H9 (cell line): ENCODE measurements around the gene DGKH. TPM values are rescaled to one million over a fixed set of nuclear protein-coding genes. Genes with fewer than 3 reads are reported as not detected.

ENCODE experiments used
- DNase-seq: peaks from one replicate; pipeline ENCODE4 v3.0.0-alpha.2; 2017
- H2AFZ ChIP-seq: one replicate; pipeline ENCODE4 v1.6.1; 2013; ENCODE audit warnings: mild to moderate bottlenecking, low read length, control low read depth, moderate library complexity
- H2AK5ac ChIP-seq: 2 replicates; pipeline ENCODE4 v1.6.1; 2013; ENCODE audit warnings: low read length, control low read depth, mixed read lengths; ENCODE audit not compliant: insufficient read length
- H2BK120ac ChIP-seq: one replicate; pipeline ENCODE4 v1.6.1; 2013; ENCODE audit warnings: low read depth, mild to moderate bottlenecking, low read length, control low read depth, inconsistent platforms; ENCODE audit not compliant: poor library complexity, severe bottlenecking
- H2BK12ac ChIP-seq: 2 replicates; pipeline ENCODE4 v1.6.1; 2013; ENCODE audit warnings: low read length, control low read depth, mixed read lengths, low read depth; ENCODE audit not compliant: insufficient read length
- H2BK15ac ChIP-seq: 2 replicates; pipeline ENCODE4 v1.6.1; 2013; ENCODE audit warnings: low read depth, low read length, control low read depth
- H2BK20ac ChIP-seq: one replicate; pipeline ENCODE4 v1.6.1; 2013; ENCODE audit warnings: low read depth, mild to moderate bottlenecking, low read length, control low read depth, inconsistent platforms; ENCODE audit not compliant: poor library complexity, severe bottlenecking
- H2BK5ac ChIP-seq: 2 replicates; pipeline ENCODE4 v1.6.1; 2013; ENCODE audit warnings: low read length, control low read depth, mixed read lengths; ENCODE audit not compliant: insufficient read length
- H3K14ac ChIP-seq: 2 replicates; pipeline ENCODE4 v1.6.1; 2013; ENCODE audit warnings: low read length, control low read depth; ENCODE audit not compliant: insufficient read depth
- H3K18ac ChIP-seq: 2 replicates; pipeline ENCODE4 v1.6.1; 2013; ENCODE audit warnings: low read depth, mild to moderate bottlenecking, mixed read lengths, low read length, control low read depth; ENCODE audit not compliant: insufficient read length
- H3K23ac ChIP-seq: 2 replicates; pipeline ENCODE4 v1.6.1; 2013; ENCODE audit warnings: low read length, control low read depth, mixed read lengths, low read depth; ENCODE audit not compliant: insufficient read length
- H3K23me2 ChIP-seq: 2 replicates; pipeline ENCODE4 v1.6.1; 2013; ENCODE audit warnings: low read depth, mild to moderate bottlenecking, mixed read lengths, low read length, control low read depth; ENCODE audit not compliant: insufficient read length, poor library complexity, severe bottlenecking
- H3K27ac ChIP-seq: 2 replicates; pipeline ENCODE4 v1.5.1; 2013; ENCODE audit warnings: low read length, control low read depth, mixed read lengths, low read depth; ENCODE audit not compliant: insufficient read length
- H3K27me3 ChIP-seq: 2 replicates; pipeline ENCODE4 v1.6.1; 2013; ENCODE audit warnings: low read length, control low read depth, inconsistent platforms; ENCODE audit not compliant: insufficient read depth
- H3K4ac ChIP-seq: 2 replicates; pipeline ENCODE4 v1.6.1; 2013; ENCODE audit warnings: low read depth, mild to moderate bottlenecking, control low read depth, inconsistent platforms, low read length, moderate library complexity
- H3K4me1 ChIP-seq: 2 replicates; pipeline ENCODE4 v1.6.1; 2013; ENCODE audit warnings: low read length, control low read depth, inconsistent platforms; ENCODE audit not compliant: insufficient read depth
- H3K4me2 ChIP-seq: 2 replicates; pipeline ENCODE4 v1.6.1; 2013; ENCODE audit warnings: low read length, control low read depth, mixed read lengths; ENCODE audit not compliant: insufficient read length, insufficient read depth
- H3K56ac ChIP-seq: 2 replicates; pipeline ENCODE4 v1.6.1; 2013; ENCODE audit warnings: low read depth, mild to moderate bottlenecking, mixed read lengths, low read length, control low read depth; ENCODE audit not compliant: insufficient read length
- H3K79me1 ChIP-seq: 2 replicates; pipeline ENCODE4 v1.6.1; 2013; ENCODE audit warnings: low read depth, mild to moderate bottlenecking, moderate library complexity, low read length, control low read depth, inconsistent platforms; ENCODE audit not compliant: insufficient read depth, poor library complexity, severe bottlenecking
- H3K79me2 ChIP-seq: 2 replicates; pipeline ENCODE4 v1.6.1; 2013; ENCODE audit warnings: low read length, control low read depth, inconsistent platforms; ENCODE audit not compliant: insufficient read depth
- H3K9ac ChIP-seq: 2 replicates; pipeline ENCODE4 v1.6.1; 2013; ENCODE audit warnings: low read length, control low read depth, mixed read lengths; ENCODE audit not compliant: insufficient read length; ENCODE audit errors: extremely low read depth
- H3K9me3 ChIP-seq: one replicate; pipeline ENCODE4 v1.6.1; 2013; ENCODE audit warnings: low read depth, low read length, inconsistent platforms; ENCODE audit not compliant: control insufficient read depth
- H3T11ph ChIP-seq: one replicate; pipeline ENCODE4 v1.6.1; 2013; ENCODE audit warnings: mild to moderate bottlenecking, low read length, control low read depth, inconsistent platforms
- H4K20me1 ChIP-seq: one replicate; pipeline ENCODE4 v1.6.1; 2013; ENCODE audit not compliant: control insufficient read depth, insufficient read length, insufficient read depth
- H4K5ac ChIP-seq: 2 replicates; pipeline ENCODE4 v1.6.1; 2013; ENCODE audit warnings: low read depth, mild to moderate bottlenecking, mixed read lengths, low read length, control low read depth; ENCODE audit not compliant: insufficient read length
- H4K8ac ChIP-seq: replicated peaks from 2 replicates; pipeline ENCODE4 v1.6.1; 2013; ENCODE audit warnings: low read length, control low read depth, mixed read lengths, low read depth; ENCODE audit not compliant: insufficient read length
- H4K91ac ChIP-seq: 2 replicates; pipeline ENCODE4 v1.6.1; 2013; ENCODE audit warnings: low read depth, mild to moderate bottlenecking, moderate library complexity, mixed read lengths, low read length, control low read depth; ENCODE audit not compliant: insufficient read length
- H3K27ac Mint-ChIP-seq, 3 experiments: 2 replicates in 2 of 3; 3 replicates in 1 of 3; pipeline ENCODE4 v1.8.0; 2020 to 2021; ENCODE audit warnings: mixed read lengths in 3 of 3, mild to moderate bottlenecking in 1 of 3, moderate library complexity in 1 of 3
- H3K27me3 Mint-ChIP-seq: 2 replicates; pipeline ENCODE4 v1.8.0; 2021; ENCODE audit warnings: low read depth, mild to moderate bottlenecking, moderate library complexity, mixed read lengths
- H3K36me3 Mint-ChIP-seq, 3 experiments: 2 replicates in 2 of 3; 3 replicates in 1 of 3; pipeline ENCODE4 v1.8.0; 2020 to 2021; ENCODE audit warnings: low read depth in 3 of 3, mixed read lengths in 3 of 3; ENCODE audit not compliant: insufficient read depth in 1 of 3
- H3K4me1 Mint-ChIP-seq, 2 experiments: 2 replicates each; pipeline ENCODE4 v1.8.0; 2020; ENCODE audit warnings: mixed read lengths in 2 of 2
- H3K4me3 Mint-ChIP-seq, 2 experiments: 2 replicates in 1 of 2; 3 replicates in 1 of 2; pipeline ENCODE4 v1.8.0; 2020 to 2021; ENCODE audit warnings: mild to moderate bottlenecking in 2 of 2, mixed read lengths in 2 of 2, moderate library complexity in 1 of 2
- H3K9me3 Mint-ChIP-seq, 2 experiments: 2 replicates in 1 of 2; 3 replicates in 1 of 2; pipeline ENCODE4 v1.8.0; 2020; ENCODE audit warnings: mild to moderate bottlenecking in 2 of 2, mixed read lengths in 2 of 2, moderate library complexity in 1 of 2
- WGBS: extraction: QIAGEN DNeasy Blood & Tissue Kit; methylation state at CpG from one replicate; pipeline ENCODE4 v1.1.7; 2013; ENCODE audit warnings: missing lambda C conversion rate, low lambda C conversion rate, mixed read lengths; ENCODE audit not compliant: insufficient read length; ENCODE audit errors: extremely low coverage; 5-methylcytosine and 5-hydroxymethylcytosine counted together
- total RNA-seq: library from RNA; stranded (reverse); gene quantifications from 2 replicates; pipeline ENCODE4 v1.2.1, GENCODE V29; 2021
- TF ChIP-seq, protein P1 (sequence below): fragments of 200-600 bp; sonication (generic); conservative IDR thresholded peaks from 3 replicates; pipeline ENCODE4 v1.8.0; 2021; ENCODE audit warnings: antibody characterized with exemption, mild to moderate bottlenecking

DGKH gene
- total RNA-seq, 1 experiment from 2014 or later = 8.6 TPM

DNA sequence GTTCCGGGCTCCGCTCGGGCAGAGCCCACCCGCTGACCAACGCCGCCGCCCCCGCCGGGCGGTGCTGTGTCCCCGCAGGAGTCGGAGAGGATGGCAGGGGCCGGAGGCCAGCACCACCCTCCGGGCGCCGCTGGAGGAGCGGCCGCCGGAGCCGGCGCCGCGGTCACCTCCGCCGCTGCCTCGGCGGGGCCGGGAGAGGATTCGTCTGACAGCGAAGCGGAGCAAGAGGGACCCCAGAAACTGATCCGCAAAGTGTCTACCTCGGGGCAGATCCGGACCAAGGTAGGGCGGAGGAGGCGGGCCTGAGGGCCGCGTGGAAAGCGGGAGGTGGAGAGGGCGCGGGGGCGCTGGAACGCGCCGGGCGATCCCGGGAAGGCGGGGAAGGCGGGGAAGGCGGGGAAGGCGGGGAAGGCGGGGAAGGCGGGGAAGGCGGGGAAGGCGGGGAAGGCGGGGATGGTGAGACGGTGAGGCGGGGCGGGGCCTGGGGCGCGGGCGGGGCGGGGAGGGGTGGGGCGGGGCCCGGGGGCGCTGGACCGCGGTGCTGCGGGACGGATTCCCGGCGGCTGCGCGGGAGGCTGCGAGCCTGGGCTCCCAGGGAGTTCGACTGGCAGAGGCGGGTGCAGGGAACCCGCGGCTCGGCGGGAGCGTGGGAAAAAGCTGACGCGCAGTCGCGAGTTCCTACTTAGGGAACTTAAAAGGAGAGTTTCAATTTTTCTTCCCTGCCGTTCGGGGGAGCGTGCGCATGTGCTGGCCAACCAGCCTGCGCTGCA, 421 bp downstream of the DGKH start:
- Histone ChIP-seq H3K79me2 (no peaks in the 10 kb centered on the region), H3K56ac (no peak overlapping the region), H3T11ph (no peak overlapping the region), H2BK15ac (no peak overlapping the region), H3K4me2 (peak overlapping the region; percentile 92), H2BK5ac (no peak overlapping the region), H3K18ac (peak overlapping the region; percentile 89), H2BK120ac (no peak overlapping the region), H3K14ac (peak overlapping the region; percentile 83), H2BK20ac (no peak overlapping the region), H4K91ac (no peak overlapping the region), H3K23me2 (peaks cover 21% of the 10 kb centered on the region), H4K5ac (no peak overlapping the region), H3K27me3 (no peaks in the 10 kb centered on the region; the same call in 1 of the 2 replicates), H3K9ac (peak overlapping the region; percentile 68), H3K4me1 (no peaks in the 10 kb centered on the region), H4K20me1 (no peaks in the 10 kb centered on the region), H4K8ac (no peak overlapping the region), H2BK12ac (no peak overlapping the region), H2AK5ac (no peak overlapping the region), H3K9me3 (no peaks in the 10 kb centered on the region), H2AFZ (no peak overlapping the region), H3K79me1 (no peaks in the 10 kb centered on the region), H3K4ac (no peak overlapping the region), H3K23ac (no peak overlapping the region), H3K27ac (no peak overlapping the region)
- H3K36me3 Mint-ChIP-seq = 0 out of 7 replicates have a peak, but pooled peaks cover 0 to 5% (median 0%) of the 10 kb centered on the region in 3 experiments
- peaks cover 9 to 11% of the 10 kb centered on the region in 2 experiments for H3K4me1 Mint-ChIP-seq
- H3K4me3 Mint-ChIP-seq = peak overlapping the region; percentile 76 to 85
- H3K27me3 Mint-ChIP-seq = peaks cover 41% of the 10 kb centered on the region
- TF ChIP-seq, protein P1, sequence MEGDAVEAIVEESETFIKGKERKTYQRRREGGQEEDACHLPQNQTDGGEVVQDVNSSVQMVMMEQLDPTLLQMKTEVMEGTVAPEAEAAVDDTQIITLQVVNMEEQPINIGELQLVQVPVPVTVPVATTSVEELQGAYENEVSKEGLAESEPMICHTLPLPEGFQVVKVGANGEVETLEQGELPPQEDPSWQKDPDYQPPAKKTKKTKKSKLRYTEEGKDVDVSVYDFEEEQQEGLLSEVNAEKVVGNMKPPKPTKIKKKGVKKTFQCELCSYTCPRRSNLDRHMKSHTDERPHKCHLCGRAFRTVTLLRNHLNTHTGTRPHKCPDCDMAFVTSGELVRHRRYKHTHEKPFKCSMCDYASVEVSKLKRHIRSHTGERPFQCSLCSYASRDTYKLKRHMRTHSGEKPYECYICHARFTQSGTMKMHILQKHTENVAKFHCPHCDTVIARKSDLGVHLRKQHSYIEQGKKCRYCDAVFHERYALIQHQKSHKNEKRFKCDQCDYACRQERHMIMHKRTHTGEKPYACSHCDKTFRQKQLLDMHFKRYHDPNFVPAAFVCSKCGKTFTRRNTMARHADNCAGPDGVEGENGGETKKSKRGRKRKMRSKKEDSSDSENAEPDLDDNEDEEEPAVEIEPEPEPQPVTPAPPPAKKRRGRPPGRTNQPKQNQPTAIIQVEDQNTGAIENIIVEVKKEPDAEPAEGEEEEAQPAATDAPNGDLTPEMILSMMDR = 0 out of 3 replicates have a peak, but pooled peaks have one; percentile 15
- H3K27ac Mint-ChIP-seq = no peak overlapping the region
- WGBS = no CpG with 5 or more reads among the region's 91 CpGs
- DNase-seq = peak; percentile 76
- no peaks in the 10 kb centered on the region for H3K9me3 Mint-ChIP-seq
